OCI-LY7 (cell line): ENCODE data around the gene GFI1B. TPM values are rescaled to one million over a fixed set of nuclear protein-coding genes. Genes with fewer than 3 reads are reported as not detected.

ENCODE experiments used
- BruUV-seq: library from RNA; stranded (reverse); fragments of 400-500 nt; replicated peaks from 2 replicates; lab custom pipeline; 2021; lab: Mats Ljungman, UMichigan
- CTCF ChIA-PET: fragments of 300-600 bp; sonication (Branson Sonifier 250); formaldehyde crosslinking; loops from one replicate; lab custom pipeline; 2022; ENCODE audit warnings: antibody characterized with exemption; ENCODE audit not compliant: unreplicated experiment; lab: Charles Lee
- POLR2A ChIA-PET: fragments of 300-600 bp; sonication (Branson Sonifier 250); formaldehyde crosslinking; loops from one replicate; lab custom pipeline; 2022; ENCODE audit warnings: antibody characterized with exemption; lab: Charles Lee
- DNase-seq: peaks from one replicate; pipeline ENCODE4 v3.0.0-alpha.2; 2015; ENCODE audit warnings: low spot score
- H2AFZ ChIP-seq: fragments of 200-600 bp; sonication (generic), shearing (Covaris generic); 2 replicates; pipeline ENCODE4 v1.6.1; 2014; ENCODE audit warnings: mild to moderate bottlenecking, antibody characterized with exemption, low read length, moderate library complexity
- H3K27ac ChIP-seq: fragments of 200-600 bp; sonication (generic); 2 replicates; pipeline ENCODE4 v1.5.1; 2014; ENCODE audit warnings: mixed run types, low read depth, mild to moderate bottlenecking, moderate library complexity, low read length, inconsistent platforms; ENCODE audit not compliant: poor library complexity, severe bottlenecking
- H3K36me3 ChIP-seq: fragments of 200-600 bp; sonication (generic); 2 replicates; pipeline ENCODE4 v1.6.1; 2014; ENCODE audit warnings: mild to moderate bottlenecking, antibody characterized with exemption, low read length, moderate library complexity, mixed read lengths; ENCODE audit not compliant: insufficient read depth
- H3K4me1 ChIP-seq: fragments of 200-600 bp; sonication (generic); 2 replicates; pipeline ENCODE4 v1.5.1; 2014; ENCODE audit warnings: mild to moderate bottlenecking, low read length; ENCODE audit not compliant: insufficient read depth, poor library complexity, severe bottlenecking
- H3K4me2 ChIP-seq: fragments of 200-600 bp; sonication (generic); 2 replicates; pipeline ENCODE4 v1.6.1; 2014; ENCODE audit warnings: mild to moderate bottlenecking, low read length
- H3K4me3 ChIP-seq: fragments of 200-600 bp; sonication (generic); 2 replicates; pipeline ENCODE4 v1.5.1; 2014; ENCODE audit warnings: mild to moderate bottlenecking, low read depth, low read length; ENCODE audit not compliant: poor library complexity, severe bottlenecking
- H3K79me2 ChIP-seq: fragments of 200-600 bp; sonication (generic); 2 replicates; pipeline ENCODE4 v1.6.1; 2016; ENCODE audit warnings: low read depth, mild to moderate bottlenecking, low read length, moderate library complexity, mixed read lengths; ENCODE audit not compliant: insufficient read depth
- H3K9me2 ChIP-seq: fragments of 200-600 bp; sonication (generic); 2 replicates; pipeline ENCODE4 v1.6.1; 2016; ENCODE audit warnings: mild to moderate bottlenecking, low read length, mixed read lengths; ENCODE audit not compliant: insufficient read depth
- H3K9me3 ChIP-seq: fragments of 200-600 bp; sonication (generic); 2 replicates; pipeline ENCODE4 v1.6.1; 2014; ENCODE audit warnings: mild to moderate bottlenecking, mixed run types, low read length, mixed read lengths
- H4K20me1 ChIP-seq: fragments of 200-600 bp; sonication (generic); 2 replicates; pipeline ENCODE4 v1.6.1; 2014; ENCODE audit warnings: mild to moderate bottlenecking, antibody characterized with exemption, low read length, moderate library complexity, mixed read lengths; ENCODE audit not compliant: insufficient read depth
- EZH2phosphoT487 ChIP-seq: fragments of 200-600 bp; sonication (generic); IDR thresholded peaks from 2 replicates; pipeline ENCODE4 v1.6.1; 2018; ENCODE audit warnings: low read depth, borderline replicate concordance, mild to moderate bottlenecking, mixed run types, antibody characterized with exemption, low read length, moderate library complexity, mixed read lengths
- intact Hi-C: fragments of 100-400 bp; cut with micrococcal nuclease; formaldehyde crosslinking; loops from one replicate; pipeline ENCODE4 v1.10.0; 2022; ENCODE audit not compliant: unreplicated experiment
- total RNA-seq, 2 experiments: library from RNA; depleted of rRNA in 1 of 2; stranded (reverse); fragments of >200 nt in 1 of 2; shearing (Covaris generic) in 1 of 2; gene quantifications; 2 replicates each; pipeline ENCODE4 v1.2.3, GENCODE V29; 2014 to 2022
- TF ChIP-seq, protein P1 (sequence below): fragments of 200-600 bp; sonication (generic); conservative IDR thresholded peaks from 2 replicates; pipeline ENCODE4 v1.5.1; 2014; ENCODE audit warnings: mild to moderate bottlenecking, antibody characterized with exemption, low read length, moderate library complexity, mixed read lengths

The GFI1B gene
- total RNA-seq, 2 experiments from 2014 or later: 0.50 to 4.9 TPM

DNA sequence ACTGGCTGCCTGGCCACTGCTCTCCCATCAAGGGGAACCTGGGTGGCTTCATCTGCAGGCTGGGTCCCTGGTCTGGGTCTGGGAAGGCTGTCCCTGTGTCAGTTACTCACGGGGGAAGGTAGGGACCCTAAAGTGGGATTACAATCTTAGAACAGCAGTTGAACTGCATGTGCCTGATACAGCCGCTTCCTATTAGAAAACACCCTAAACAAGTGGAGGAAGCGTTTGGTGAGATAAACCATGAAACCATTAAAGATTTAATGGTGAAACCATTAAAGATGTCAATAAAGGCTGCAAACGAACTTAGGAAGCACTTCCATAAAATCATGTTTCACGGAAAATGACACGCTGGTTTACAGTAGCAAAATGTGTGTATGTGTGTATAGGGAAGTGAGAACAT is 2.5 kb upstream of the GFI1B start:
- CTCF ChIA-PET: no interaction called here
- Histone ChIP-seq H3K9me3 (no peaks in the 10 kb centered on the region), H3K27ac (no peak overlapping the region), H3K4me3 (no peak overlapping the region), H4K20me1 (no peaks in the 10 kb centered on the region), H3K4me2 (no peak overlapping the region), H3K79me2 (no peaks in the 10 kb centered on the region), H2AFZ (no peak overlapping the region), H3K9me2 (no peaks in the 10 kb centered on the region), H3K4me1 (peaks cover 20% of the 10 kb centered on the region), H3K36me3 (no peaks in the 10 kb centered on the region)
- intact Hi-C loops: loop anchor here (2.0 to 5.0 kb wide), 2 partner anchors 47 to 84 kb away; no protein-coding TSS in a partner anchor
- BruUV-seq: no TSS peak
- no peak for DNase-seq
- TF ChIP-seq, protein P1, sequence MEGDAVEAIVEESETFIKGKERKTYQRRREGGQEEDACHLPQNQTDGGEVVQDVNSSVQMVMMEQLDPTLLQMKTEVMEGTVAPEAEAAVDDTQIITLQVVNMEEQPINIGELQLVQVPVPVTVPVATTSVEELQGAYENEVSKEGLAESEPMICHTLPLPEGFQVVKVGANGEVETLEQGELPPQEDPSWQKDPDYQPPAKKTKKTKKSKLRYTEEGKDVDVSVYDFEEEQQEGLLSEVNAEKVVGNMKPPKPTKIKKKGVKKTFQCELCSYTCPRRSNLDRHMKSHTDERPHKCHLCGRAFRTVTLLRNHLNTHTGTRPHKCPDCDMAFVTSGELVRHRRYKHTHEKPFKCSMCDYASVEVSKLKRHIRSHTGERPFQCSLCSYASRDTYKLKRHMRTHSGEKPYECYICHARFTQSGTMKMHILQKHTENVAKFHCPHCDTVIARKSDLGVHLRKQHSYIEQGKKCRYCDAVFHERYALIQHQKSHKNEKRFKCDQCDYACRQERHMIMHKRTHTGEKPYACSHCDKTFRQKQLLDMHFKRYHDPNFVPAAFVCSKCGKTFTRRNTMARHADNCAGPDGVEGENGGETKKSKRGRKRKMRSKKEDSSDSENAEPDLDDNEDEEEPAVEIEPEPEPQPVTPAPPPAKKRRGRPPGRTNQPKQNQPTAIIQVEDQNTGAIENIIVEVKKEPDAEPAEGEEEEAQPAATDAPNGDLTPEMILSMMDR: no peak
- no peak for TF ChIP-seq EZH2phosphoT487
- POLR2A ChIA-PET: no interaction called here

GRCh38 chr9:132976571-132976970 is 1.9 kb upstream of the GFI1B start:
- Histone ChIP-seq H3K4me1 (peaks cover 20% of the 10 kb centered on the region), H3K9me2 (no peaks in the 10 kb centered on the region), H3K27ac (no peak overlapping the region), H3K79me2 (no peaks in the 10 kb centered on the region), H3K4me2 (no peak overlapping the region), H2AFZ (no peak overlapping the region), H3K9me3 (no peaks in the 10 kb centered on the region), H4K20me1 (no peaks in the 10 kb centered on the region), H3K36me3 (no peaks in the 10 kb centered on the region), H3K4me3 (no peak overlapping the region)
- no TSS peak for BruUV-seq
- intact Hi-C loops: loop anchor here (2.0 to 5.0 kb wide), 2 partner anchors 46 to 84 kb away; no protein-coding TSS in a partner anchor
- TF ChIP-seq EZH2phosphoT487: no peak
- TF ChIP-seq, protein P1: no peak
- CTCF ChIA-PET: no interaction called here
- no peak for DNase-seq
- POLR2A ChIA-PET: no interaction called here

GRCh38 chr9:132978112-132978450 is 413 bp upstream of the GFI1B start:
- Histone ChIP-seq H3K4me3 (no peak overlapping the region), H3K36me3 (no peaks in the 10 kb centered on the region), H3K9me3 (no peaks in the 10 kb centered on the region), H3K4me2 (peak overlapping the region; percentile 56), H3K27ac (no peak overlapping the region), H4K20me1 (no peaks in the 10 kb centered on the region), H3K9me2 (no peaks in the 10 kb centered on the region), H3K4me1 (peaks cover 20% of the 10 kb centered on the region), H2AFZ (peak overlapping the region; percentile 57; the same call in 1 of the 2 replicates), H3K79me2 (no peaks in the 10 kb centered on the region)
- BruUV-seq: no TSS peak
- CTCF ChIA-PET: no interaction called here
- intact Hi-C loops: loop anchor here (5.0 kb wide), 1 partner anchor 86 kb away; no protein-coding TSS in a partner anchor
- no peak for DNase-seq
- POLR2A ChIA-PET: interaction anchor here (1.1 kb wide), 1 partner anchor 33 kb away, joined by 3 read pairs; no protein-coding TSS in a partner anchor
- no peak for TF ChIP-seq EZH2phosphoT487
- TF ChIP-seq, protein P1: no peak
